Esophagus (tissue), 2 donors: ENCODE data around the gene TRDN. TPM values are rescaled to one million over a fixed set of nuclear protein-coding genes. Genes with fewer than 3 reads are reported as not detected.

Experiments
- H3K27ac ChIP-seq, 2 donors: one replicate each; pipeline ENCODE4 v1.5.1; 2013; ENCODE audit warnings: low read depth in 2 of 2, mild to moderate bottlenecking in 2 of 2, inconsistent platforms in 1 of 2, low read length in 1 of 2, moderate library complexity in 1 of 2
- H3K27me3 ChIP-seq, 2 donors: one replicate each; pipeline ENCODE4 v1.6.1; 2013; ENCODE audit warnings: low read length in 2 of 2, control low read depth in 1 of 2, mild to moderate bottlenecking in 1 of 2; ENCODE audit not compliant: insufficient read depth in 2 of 2, control insufficient read depth in 1 of 2
- H3K36me3 ChIP-seq, 2 donors: one replicate each; pipeline ENCODE4 v1.6.1; 2013; ENCODE audit warnings: low read length in 1 of 2; ENCODE audit not compliant: control insufficient read depth in 2 of 2, insufficient read depth in 2 of 2
- H3K4me1 ChIP-seq, 2 donors: one replicate each; pipeline ENCODE4 v1.6.1; 2013; ENCODE audit warnings: low read length in 1 of 2; ENCODE audit not compliant: control insufficient read depth in 2 of 2, insufficient read depth in 2 of 2
- H3K4me3 ChIP-seq, 2 donors: one replicate each; pipeline ENCODE4 v1.5.1; 2013; ENCODE audit warnings: low read length in 2 of 2, mild to moderate bottlenecking in 2 of 2, low read depth in 1 of 2, moderate library complexity in 1 of 2
- H3K9me3 ChIP-seq, 2 donors: one replicate each; pipeline ENCODE4 v1.6.1; 2013; ENCODE audit warnings: mild to moderate bottlenecking in 2 of 2, low read depth in 1 of 2, low read length in 1 of 2, moderate library complexity in 1 of 2; ENCODE audit not compliant: control insufficient read depth in 2 of 2, insufficient read depth in 1 of 2
- WGBS, 2 donors: extraction: QIAGEN DNeasy Blood & Tissue Kit; methylation state at CpG; one replicate each; pipeline ENCODE4 v1.1.7; 2013; 5-methylcytosine and 5-hydroxymethylcytosine counted together
- polyA plus RNA-seq, 2 donors: library from polyadenylated mRNA; stranded (reverse); fragments of 200-250 nt; gene quantifications; one replicate each; pipeline ENCODE4 v1.2.3, GENCODE V29; 2013
- donor health status: healthy with polysubstance abuse.
- donor health status: Bipolar disorder and iron deficiency.

The TRDN gene
- polyA plus RNA-seq, 2 donors = 0.01 TPM; not detected in 1

DNA sequence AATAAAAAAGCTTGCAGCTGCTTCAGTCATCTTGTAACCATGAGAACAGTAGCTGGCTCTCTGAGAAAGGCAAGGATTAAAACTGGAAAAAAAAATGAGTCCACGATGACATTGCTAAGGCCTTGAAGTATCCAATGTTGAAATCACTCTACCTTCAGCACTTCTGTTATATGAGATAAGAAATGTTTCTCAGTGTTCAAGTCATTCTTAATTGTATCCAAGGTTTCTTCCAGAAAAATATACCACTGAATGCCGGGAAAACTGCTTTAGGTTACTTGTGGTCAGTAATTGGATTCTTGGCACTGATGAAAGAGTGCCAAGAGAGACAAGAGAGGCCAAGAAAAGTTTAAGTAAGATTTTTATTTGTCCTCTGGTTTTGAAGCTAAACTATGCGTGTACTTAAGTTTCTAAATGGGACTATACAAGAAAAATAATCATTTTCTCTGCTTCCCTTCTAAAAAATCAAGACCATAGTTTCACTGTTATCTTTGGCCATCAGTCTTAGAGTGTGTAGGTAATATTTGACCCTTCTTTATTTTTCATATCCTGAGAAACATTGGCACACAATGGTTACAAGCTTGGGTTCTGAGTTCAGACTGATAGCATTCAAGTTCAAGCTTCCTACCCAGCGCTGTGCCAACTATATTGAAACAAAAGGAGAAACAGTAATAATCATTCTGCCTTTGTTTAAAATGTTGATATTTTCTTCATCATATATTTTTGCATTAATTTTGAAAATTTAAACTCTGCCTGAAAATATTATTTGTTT lies 84.6 kb downstream of the TRDN start:
- no peaks in the 10 kb centered on the region for H3K36me3 ChIP-seq

DNA sequence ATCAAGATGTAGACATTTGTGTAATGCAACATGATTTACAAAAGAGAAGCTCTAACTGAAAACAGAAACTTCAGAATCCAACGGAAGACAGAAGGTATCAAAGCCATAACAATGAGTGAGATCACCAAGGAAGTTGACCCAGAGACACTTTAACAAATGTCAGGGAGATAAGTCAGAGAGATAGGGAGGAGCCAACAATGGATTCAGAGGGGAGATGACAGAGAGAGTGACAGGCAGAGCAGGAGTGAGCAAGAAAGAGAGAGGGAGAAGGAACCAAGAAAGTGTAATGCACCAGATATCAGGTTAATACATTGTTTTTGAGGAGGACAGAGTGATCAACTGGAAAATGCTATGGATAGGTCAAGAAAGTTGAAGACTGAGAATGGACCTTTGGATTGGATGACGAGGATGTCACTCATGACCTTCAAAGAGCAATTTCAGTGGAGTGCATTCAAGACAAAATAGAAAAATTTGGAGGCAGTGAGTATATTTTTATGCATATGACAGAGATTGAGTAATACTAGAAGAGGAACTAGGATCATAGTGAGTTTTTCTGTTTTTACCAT lies 86.6 kb downstream of the TRDN start:
- H3K36me3 ChIP-seq = no peaks in the 10 kb centered on the region
- no peak overlapping the region for H3K27ac ChIP-seq
- no peaks in the 10 kb centered on the region for H3K27me3 ChIP-seq
- 68 to 73% methylated on average over 2 of the region's 2 CpGs for WGBS, 2 donors
- H3K4me3 ChIP-seq = no peak overlapping the region
- no peaks in the 10 kb centered on the region for H3K4me1 ChIP-seq
- H3K9me3 ChIP-seq = no peaks in the 10 kb centered on the region

More for the DNA sequence above, 84.6 kb downstream of the TRDN start:
- H3K9me3 ChIP-seq = no peaks in the 10 kb centered on the region
- no peak overlapping the region for H3K4me3 ChIP-seq
- no peaks in the 10 kb centered on the region for H3K27me3 ChIP-seq
- no peaks in the 10 kb centered on the region for H3K4me1 ChIP-seq
- no peak overlapping the region for H3K27ac ChIP-seq
- 46 to 48% methylated on average over 4 of the region's 4 CpGs for WGBS, 2 donors

DNA sequence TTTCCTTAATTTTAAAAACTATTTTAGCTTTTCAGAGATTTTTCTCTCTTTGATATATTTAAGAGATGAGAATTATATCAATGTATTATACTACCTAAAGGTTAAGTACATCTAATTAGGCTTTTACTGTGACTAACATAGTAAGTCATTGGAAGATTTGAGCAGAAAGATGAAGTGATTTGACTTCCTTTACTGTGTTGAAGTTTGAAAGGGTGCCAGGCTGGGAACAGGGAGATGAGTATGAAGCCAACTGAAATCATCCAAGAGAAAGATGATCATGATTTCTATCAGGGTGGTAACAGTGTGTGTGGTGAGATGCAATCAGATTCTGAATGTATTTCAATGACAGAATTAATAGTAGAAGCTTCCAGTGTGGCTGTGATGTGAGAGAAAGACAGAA lies 87.3 kb downstream of the TRDN start:
- Histone ChIP-seq H3K4me3 (no peak overlapping the region), H3K27ac (no peak overlapping the region), H3K36me3 (no peaks in the 10 kb centered on the region), H3K27me3 (no peaks in the 10 kb centered on the region), H3K4me1 (no peaks in the 10 kb centered on the region), H3K9me3 (no peaks in the 10 kb centered on the region)

DNA sequence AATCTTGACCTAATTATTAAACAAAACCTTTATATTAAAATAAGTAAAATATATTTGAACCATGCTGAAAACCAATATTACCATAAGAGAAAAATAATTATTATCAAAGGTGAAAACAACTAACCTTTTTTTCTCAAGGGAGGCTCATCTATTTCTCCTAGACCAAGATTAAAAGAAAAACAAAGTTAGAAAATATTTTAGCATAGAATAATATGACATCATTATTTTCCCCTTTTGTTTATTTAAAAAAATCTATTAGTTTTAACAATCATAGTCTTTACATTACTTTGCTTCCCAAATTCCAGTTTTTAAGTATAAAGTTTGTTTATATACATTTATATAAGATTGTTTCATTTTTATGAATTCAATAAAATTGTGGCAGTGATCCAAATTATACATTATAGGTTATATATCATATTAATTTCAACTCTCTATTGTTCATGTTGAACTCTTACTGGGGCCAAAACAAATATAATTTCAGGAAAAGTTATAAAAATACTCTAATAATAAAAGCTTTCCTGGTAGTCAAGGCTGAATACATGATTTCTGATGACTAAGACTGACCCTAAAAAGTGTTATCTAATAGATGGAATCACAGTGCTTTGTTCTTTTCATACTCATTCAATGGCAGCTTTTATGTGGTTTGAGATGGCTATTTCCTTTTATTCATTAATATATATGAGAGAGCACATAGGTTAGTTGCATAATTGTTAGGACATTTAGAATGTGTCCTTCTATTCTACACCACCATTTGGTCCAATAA lies 89.4 kb downstream of the TRDN start:
- H3K9me3 ChIP-seq = no peaks in the 10 kb centered on the region
- H3K27me3 ChIP-seq = no peaks in the 10 kb centered on the region
- H3K4me3 ChIP-seq = no peak overlapping the region
- no peaks in the 10 kb centered on the region for H3K36me3 ChIP-seq
- H3K27ac ChIP-seq = no peak overlapping the region
- H3K4me1 ChIP-seq = no peaks in the 10 kb centered on the region

GRCh38 chr6:123546537-123546936 lies 90.2 kb downstream of the TRDN start:
- no peaks in the 10 kb centered on the region for H3K9me3 ChIP-seq
- WGBS, 2 donors = 75 to 77% methylated on average over 2 of the region's 2 CpGs
- no peaks in the 10 kb centered on the region for H3K27me3 ChIP-seq
- no peaks in the 10 kb centered on the region for H3K36me3 ChIP-seq
- H3K4me3 ChIP-seq = no peak overlapping the region
- H3K4me1 ChIP-seq = no peaks in the 10 kb centered on the region
- H3K27ac ChIP-seq = no peak overlapping the region

- H3K4me3 ChIP-seq = no peak overlapping the region
- H3K36me3 ChIP-seq = no peaks in the 10 kb centered on the region
- no peak overlapping the region for H3K27ac ChIP-seq
- no peaks in the 10 kb centered on the region for H3K4me1 ChIP-seq
- no peaks in the 10 kb centered on the region for H3K27me3 ChIP-seq
- no peaks in the 10 kb centered on the region for H3K9me3 ChIP-seq
- WGBS, 2 donors = 86 to 87% methylated on average over 4 of the region's 4 CpGs
These were observed 95.3 kb downstream of the TRDN start for GRCh38 chr6:123541462-123541861.

GRCh38 chr6:123533862-123534648 lies 102.7 kb downstream of the TRDN start:
- Histone ChIP-seq H3K9me3 (no peaks in the 10 kb centered on the region), H3K27ac (no peak overlapping the region), H3K36me3 (no peaks in the 10 kb centered on the region), H3K27me3 (no peaks in the 10 kb centered on the region), H3K4me3 (no peak overlapping the region), H3K4me1 (no peaks in the 10 kb centered on the region)
- 61 to 72% methylated on average over 2 of the region's 2 CpGs for WGBS, 2 donors

DNA sequence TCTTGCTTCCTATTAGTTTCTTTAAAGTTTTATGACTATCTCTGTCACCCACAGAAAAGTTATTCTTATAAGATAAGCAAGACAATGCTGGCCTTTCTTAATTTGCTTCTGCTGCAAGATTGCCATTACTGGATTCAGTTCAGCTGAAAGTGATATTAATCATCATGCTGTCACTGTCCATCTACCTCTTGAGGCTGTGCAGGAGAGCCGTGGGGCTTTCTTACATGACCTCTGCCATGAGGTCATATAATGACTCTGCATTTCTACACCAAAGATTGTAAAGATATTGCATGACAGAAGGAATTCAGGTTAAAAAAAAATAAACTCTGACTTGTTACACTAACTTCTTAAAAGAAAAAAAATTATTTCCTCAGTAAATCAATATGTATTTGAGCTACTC lies 106.9 kb downstream of the TRDN start:
- Histone ChIP-seq H3K27ac (no peak overlapping the region), H3K36me3 (no peaks in the 10 kb centered on the region), H3K4me3 (no peak overlapping the region), H3K27me3 (no peaks in the 10 kb centered on the region), H3K9me3 (no peaks in the 10 kb centered on the region), H3K4me1 (no peaks in the 10 kb centered on the region)
- 36 to 37% methylated on average over 1 of the region's 1 CpG for WGBS, 2 donors

- H3K27me3 ChIP-seq = no peaks in the 10 kb centered on the region
- no peaks in the 10 kb centered on the region for H3K36me3 ChIP-seq
- H3K4me1 ChIP-seq = no peaks in the 10 kb centered on the region
- no peaks in the 10 kb centered on the region for H3K9me3 ChIP-seq
- no peak overlapping the region for H3K4me3 ChIP-seq
- WGBS, 2 donors = 65 to 78% methylated on average over 4 of the region's 4 CpGs
- no peak overlapping the region for H3K27ac ChIP-seq
These were observed 107.7 kb downstream of the TRDN start for GRCh38 chr6:123529058-123529457.
